Common myeloid progenitor, CD34-positive (primary cell): Measurements from ENCODE around the gene NKIRAS2. TPM values are rescaled to one million over a fixed set of nuclear protein-coding genes. Genes with fewer than 3 reads are reported as not detected.

Experiments used
- CTCF ChIA-PET: fragments of 350-600 bp; sonication (Branson Sonifier 250); formaldehyde crosslinking; loops from one replicate; lab custom pipeline; 2021; ENCODE audit warnings: antibody characterized with exemption; lab: Charles Lee
- POLR2A ChIA-PET: fragments of 350-600 bp; sonication (Branson Sonifier 250); formaldehyde crosslinking; loops from one replicate; lab custom pipeline; 2021; ENCODE audit warnings: antibody characterized with exemption; lab: Charles Lee
- DNase-seq, 3 donors: peaks; one replicate each; pipeline versions ENCODE4 v3.0.0 to v3.0.0-alpha.2; 2013
- H3K27ac ChIP-seq, 2 experiments: 1 replicate in 1 of 2; 2 replicates in 1 of 2; pipeline ENCODE4 v1.7.0; 2013; ENCODE audit warnings: inconsistent platforms in 2 of 2, low read length in 2 of 2, mild to moderate bottlenecking in 2 of 2, low read depth in 1 of 2, moderate library complexity in 1 of 2; ENCODE audit not compliant: severe bottlenecking in 2 of 2, insufficient read depth in 1 of 2, poor library complexity in 1 of 2
- H3K27me3 ChIP-seq, 5 experiments: replicated peaks in 2 of 5; 1 replicate in 3 of 5; 2 replicates in 2 of 5; pipeline versions ENCODE4 v1.6.1 to v1.7.0; 2013; ENCODE audit warnings: low read length in 4 of 5, mild to moderate bottlenecking in 2 of 5, moderate library complexity in 2 of 5, inconsistent platforms in 1 of 5; ENCODE audit not compliant: insufficient read depth in 5 of 5, control insufficient read depth in 4 of 5
- H3K36me3 ChIP-seq, 4 experiments: 1 replicate in 2 of 4; 2 replicates in 2 of 4; pipeline versions ENCODE4 v1.6.1 to v1.7.0; 2013; ENCODE audit warnings: low read length in 3 of 4, control low read depth in 1 of 4, mild to moderate bottlenecking in 1 of 4; ENCODE audit not compliant: control insufficient read depth in 4 of 4, insufficient read depth in 4 of 4
- H3K4me1 ChIP-seq, 4 experiments: 1 replicate in 3 of 4; 2 replicates in 1 of 4; pipeline versions ENCODE4 v1.6.1 to v1.7.1; 2013; ENCODE audit warnings: low read length in 3 of 4, mild to moderate bottlenecking in 3 of 4, control low read depth in 1 of 4, inconsistent platforms in 1 of 4, moderate library complexity in 1 of 4; ENCODE audit not compliant: control insufficient read depth in 4 of 4, insufficient read depth in 4 of 4; ENCODE audit errors: control extremely low read depth in 1 of 4
- H3K4me3 ChIP-seq, 7 experiments: 1 replicate in 4 of 7; 2 replicates in 3 of 7; pipeline versions ENCODE4 v1.5.1 to v1.7.0; 2013; ENCODE audit warnings: mild to moderate bottlenecking in 7 of 7, low read length in 6 of 7, moderate library complexity in 6 of 7, inconsistent platforms in 2 of 7, low read depth in 2 of 7, control low read depth in 1 of 7; ENCODE audit not compliant: insufficient read depth in 4 of 7, control insufficient read depth in 1 of 7; ENCODE audit errors: extremely low read depth in 1 of 7
- H3K9me3 ChIP-seq, 5 experiments: 1 replicate in 4 of 5; 2 replicates in 1 of 5; pipeline versions ENCODE4 v1.6.1 to v1.7.1; 2013; ENCODE audit warnings: low read length in 4 of 5, mild to moderate bottlenecking in 2 of 5, inconsistent platforms in 1 of 5, low read depth in 1 of 5, moderate library complexity in 1 of 5; ENCODE audit not compliant: control insufficient read depth in 4 of 5, insufficient read depth in 2 of 5; ENCODE audit errors: control extremely low read depth in 1 of 5
- WGBS: methylation state at CpG from one replicate; pipeline ENCODE4 v1.1.5; 2013; ENCODE audit not compliant: insufficient coverage; 5-methylcytosine and 5-hydroxymethylcytosine counted together
- polyA plus RNA-seq: library from polyadenylated mRNA; unstranded; fragments of 120-200 nt; gene quantifications from one replicate; pipeline ENCODE4 v1.2.1, GENCODE V29; 2013

The NKIRAS2 gene
- 29.5 TPM for polyA plus RNA-seq

DNA sequence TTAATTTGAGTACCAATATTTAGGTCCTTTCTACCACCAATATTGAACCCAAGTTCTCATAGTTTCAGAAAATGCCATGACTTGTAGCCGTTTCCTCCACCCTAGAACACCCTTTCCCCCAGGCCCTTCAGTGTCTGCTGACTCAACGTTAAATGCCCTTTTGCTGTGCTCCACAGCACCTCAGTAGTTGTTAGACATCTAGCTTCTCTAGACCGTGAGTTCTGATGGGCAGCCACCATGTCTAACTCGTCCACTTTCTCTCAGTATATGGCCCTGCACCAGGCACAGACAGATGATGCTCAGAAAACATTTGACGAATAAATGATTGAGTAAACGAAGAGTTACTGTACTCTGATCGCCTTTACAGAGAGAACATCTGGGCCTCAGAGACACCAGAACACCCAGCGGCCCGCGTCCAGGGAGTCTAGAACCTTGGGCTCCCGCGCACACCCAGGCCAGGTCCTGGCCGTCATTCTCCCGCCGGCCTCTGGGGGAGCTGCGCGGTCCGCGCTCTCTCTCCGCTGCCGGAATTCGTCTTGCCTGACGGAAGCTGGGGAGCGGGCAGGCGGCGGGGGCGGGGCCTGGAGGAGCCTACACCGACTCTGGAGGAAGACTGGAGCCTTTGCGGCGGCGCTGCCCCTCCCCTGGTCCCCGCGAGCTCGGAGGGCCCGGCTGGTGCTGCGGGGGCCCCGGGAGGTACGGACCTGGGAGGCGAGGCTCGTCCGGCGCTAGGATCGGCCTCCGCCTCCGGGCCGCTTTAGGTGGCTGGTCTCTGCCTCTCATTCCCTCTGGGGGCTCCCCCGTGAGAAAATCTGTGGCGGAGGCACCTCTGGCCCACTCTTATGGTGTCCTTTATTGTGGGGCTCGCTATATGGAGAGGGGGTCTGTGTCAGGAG, at the start of gene NKIRAS2:
Gene NKIRAS2, plus strand, starts transcription at position 582 of the 896 bp plus-strand sequence. CDS start 1,488 bp downstream, outside the sequence.
- Histone ChIP-seq H3K27ac (peak within 1 kb of the TSS; percentile 76 to 93), H3K36me3 (peaks cover 10 to 26% (median 17%) of the 10 kb centered on the region in 4 experiments), H3K9me3 (no peaks in the 10 kb centered on the region), H3K27me3 (no peaks in the 10 kb centered on the region), H3K4me1 (peaks cover 25 to 52% (median 42%) of the 10 kb centered on the region in 4 experiments), H3K4me3 (peak within 1 kb of the TSS; percentile 74 to 93 (median 92))
- POLR2A ChIA-PET = no interaction called here
- WGBS = 9% methylated on average over 38 of the region's 49 CpGs
- peak; percentile 93 to 94 (median 93) for DNase-seq
- CTCF ChIA-PET = interaction anchor here (0.9 to 17.9 kb wide), 13 partner anchors 9 to 175 kb away, joined by 3 to 381 read pairs (median 4); partner anchors contain the start of genes DHX58, KAT2A and ZNF385C

GRCh38 chr17:41970901-41971331, 49.0 kb upstream of the NKIRAS2 start:
- Histone ChIP-seq H3K36me3 (peaks cover 3 to 67% (median 50%) of the 10 kb centered on the region in 4 experiments), H3K27me3 (no peaks in the 10 kb centered on the region), H3K27ac (peak overlapping the region in 1 of 2 experiments; percentile 36), H3K4me3 (no peak overlapping the region), H3K9me3 (no peaks in the 10 kb centered on the region), H3K4me1 (peaks cover 2 to 21% (median 15%) of the 10 kb centered on the region in 4 experiments)
- POLR2A ChIA-PET = no interaction called here
- 83% methylated on average over 3 of the region's 5 CpGs for WGBS
- CTCF ChIA-PET = interaction anchor here (1.1 kb wide), 1 partner anchor 11 kb away, joined by 3 read pairs; no protein-coding TSS in a partner anchor
- no peak for DNase-seq

GRCh38 chr17:41971721-41972523, 48.0 kb upstream of the NKIRAS2 start:
- no peaks in the 10 kb centered on the region for H3K27me3 ChIP-seq
- 91% methylated on average over 17 of the region's 18 CpGs for WGBS
- no peak for DNase-seq
- peaks cover 7 to 77% (median 58%) of the 10 kb centered on the region in 4 experiments for H3K36me3 ChIP-seq
- ChIA-PET CTCF (interaction anchor here (0.8 to 1.9 kb wide), 6 partner anchors 8 to 146 kb away, joined by 3 to 6 read pairs (median 4); no protein-coding TSS in a partner anchor), POLR2A (interaction anchor here (1.0 kb wide), 1 partner anchor 12 kb away, joined by 4 read pairs; no protein-coding TSS in a partner anchor)
- peaks cover 0 to 16% (median 11%) of the 10 kb centered on the region in 4 experiments for H3K4me1 ChIP-seq
- H3K4me3 ChIP-seq = no peak overlapping the region
- no peak overlapping the region for H3K27ac ChIP-seq
- H3K9me3 ChIP-seq = no peaks in the 10 kb centered on the region

GRCh38 chr17:41972571-41973407, 47.1 kb upstream of the NKIRAS2 start:
- Histone ChIP-seq H3K4me3 (no peak overlapping the region), H3K27ac (no peak overlapping the region), H3K36me3 (peaks cover 12 to 85% (median 66%) of the 10 kb centered on the region in 4 experiments), H3K9me3 (no peaks in the 10 kb centered on the region), H3K4me1 (peaks cover 0 to 8% (median 4%) of the 10 kb centered on the region in 4 experiments), H3K27me3 (no peaks in the 10 kb centered on the region)
- ChIA-PET POLR2A (interaction anchor here (0.9 to 1.3 kb wide), 3 partner anchors 11 to 107 kb away, joined by 3 to 4 read pairs (median 4); no protein-coding TSS in a partner anchor), CTCF (interaction anchor here (0.8 to 1.9 kb wide), 7 partner anchors 8 to 145 kb away, joined by 3 to 6 read pairs (median 4); no protein-coding TSS in a partner anchor)
- no peak for DNase-seq
- 94% methylated on average over 18 of the region's 22 CpGs for WGBS

DNA sequence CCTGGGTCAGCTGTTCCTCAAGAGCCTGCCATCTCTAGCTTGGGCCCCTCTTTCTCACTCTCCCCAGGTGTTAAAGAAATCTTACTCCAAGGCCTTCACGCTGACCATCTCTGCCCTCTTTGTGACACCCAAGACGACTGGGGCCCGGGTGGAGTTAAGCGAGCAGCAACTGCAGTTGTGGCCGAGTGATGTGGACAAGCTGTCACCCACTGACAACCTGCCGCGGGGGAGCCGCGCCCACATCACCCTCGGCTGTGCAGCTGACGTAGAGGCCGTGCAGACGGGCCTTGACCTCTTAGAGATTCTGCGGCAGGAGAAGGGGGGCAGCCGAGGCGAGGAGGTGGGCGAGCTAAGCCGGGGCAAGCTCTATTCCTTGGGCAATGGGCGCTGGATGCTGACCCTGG, 46.5 kb upstream of the NKIRAS2 start:
- Histone ChIP-seq H3K27me3 (no peaks in the 10 kb centered on the region), H3K36me3 (peaks cover 17 to 86% (median 69%) of the 10 kb centered on the region in 4 experiments), H3K27ac (no peak overlapping the region), H3K9me3 (no peaks in the 10 kb centered on the region), H3K4me3 (no peak overlapping the region), H3K4me1 (peaks cover 0 to 5% (median 0%) of the 10 kb centered on the region in 4 experiments)
- CTCF ChIA-PET = interaction anchor here (1.0 to 1.9 kb wide), 5 partner anchors 9 to 144 kb away, joined by 3 to 6 read pairs (median 4); no protein-coding TSS in a partner anchor
- DNase-seq = no peak
- POLR2A ChIA-PET = interaction anchor here (0.9 to 1.3 kb wide), 2 partner anchors 43 to 108 kb away, joined by 3 to 4 read pairs; no protein-coding TSS in a partner anchor
- WGBS = 95% methylated on average over 18 of the region's 19 CpGs
